ENCODE results near the gene NR1D2.

GRCh38 chr3:23991306-23991682, 46.2 kb downstream of the NR1D2 start:
- TF ChIP-seq CTCF (conservative IDR thresholded peaks at IDR 0.05; ENCODE audit: low read depth, low read length) (no peak), EZH2 (IDR thresholded peaks at IDR 0.05; ENCODE audit: borderline replicate concordance, low read depth, low read length, poor library complexity, severe bottlenecking) (no peak)

Data from A673 (cell line).